DOHH2 (cell line): ENCODE results near the gene OLFM1.

Experiments
- H3F3A ChIP-seq: fragments of 200-600 bp; sonication (generic), shearing (Covaris generic); 2 replicates; pipeline ENCODE4 v1.6.0; 2016; ENCODE audit warnings: antibody characterized with exemption, mild to moderate bottlenecking; ENCODE audit not compliant: control insufficient read depth, insufficient read depth
- H3K27ac ChIP-seq: fragments of 200-600 bp; sonication (generic); 2 replicates; pipeline ENCODE4 v1.5.1; 2014; ENCODE audit warnings: low read depth, mild to moderate bottlenecking, low read length, moderate library complexity
- H3K27me3 ChIP-seq: fragments of 200-600 bp; sonication (generic); 2 replicates; pipeline ENCODE4 v1.6.1; 2014; ENCODE audit warnings: mild to moderate bottlenecking, low read length, mixed read lengths; ENCODE audit not compliant: control insufficient read depth
- H3K36me3 ChIP-seq: fragments of 200-600 bp; sonication (generic); 2 replicates; pipeline ENCODE4 v1.6.1; 2014; ENCODE audit warnings: mild to moderate bottlenecking, low read length, moderate library complexity, mixed read lengths; ENCODE audit not compliant: control insufficient read depth
- H3K4me1 ChIP-seq: fragments of 200-600 bp; sonication (generic); 2 replicates; pipeline ENCODE4 v1.6.1; 2014; ENCODE audit warnings: mild to moderate bottlenecking, low read length, mixed read lengths; ENCODE audit not compliant: control insufficient read depth
- H3K4me2 ChIP-seq: fragments of 200-600 bp; sonication (generic); 2 replicates; pipeline ENCODE4 v1.6.0; 2014; ENCODE audit warnings: mild to moderate bottlenecking, low read length, moderate library complexity
- H3K4me3 ChIP-seq: fragments of 200-600 bp; sonication (generic); 2 replicates; pipeline ENCODE4 v1.5.1; 2014; ENCODE audit warnings: mild to moderate bottlenecking, low read length, mixed read lengths
- H3K79me2 ChIP-seq: fragments of 200-600 bp; sonication (generic); 2 replicates; pipeline ENCODE4 v1.6.1; 2014; ENCODE audit warnings: mild to moderate bottlenecking, low read length, mixed read lengths; ENCODE audit not compliant: control insufficient read depth
- H3K9me2 ChIP-seq: fragments of 200-600 bp; sonication (generic); replicated peaks from 2 replicates; pipeline ENCODE4 v1.6.1; 2014; ENCODE audit warnings: mild to moderate bottlenecking, low read length, mixed read lengths; ENCODE audit not compliant: control insufficient read depth
- H3K9me3 ChIP-seq: fragments of 200-600 bp; sonication (generic); 2 replicates; pipeline ENCODE4 v1.6.1; 2014; ENCODE audit warnings: antibody characterized with exemption, low read length, mixed read lengths; ENCODE audit not compliant: control insufficient read depth, insufficient read depth
- H4K20me1 ChIP-seq: fragments of 200-600 bp; sonication (generic); 2 replicates; pipeline ENCODE4 v1.6.0; 2014; ENCODE audit warnings: low read depth, mild to moderate bottlenecking, antibody characterized with exemption, low read length, moderate library complexity; ENCODE audit not compliant: control insufficient read depth, insufficient read depth
- EZH2phosphoT487 ChIP-seq: fragments of 200-600 bp; sonication (generic); IDR thresholded peaks from 2 replicates; pipeline ENCODE4 v1.6.1; 2017; ENCODE audit warnings: borderline replicate concordance, mild to moderate bottlenecking, antibody characterized with exemption, low read length, moderate library complexity, mixed read lengths
- TF ChIP-seq, protein P1 (sequence below): fragments of 200-600 bp; sonication (generic); IDR thresholded peaks from one replicate; pipeline ENCODE4 v1.5.1; 2014; ENCODE audit warnings: antibody characterized with exemption, mild to moderate bottlenecking, low read depth, low read length; ENCODE audit not compliant: poor library complexity, severe bottlenecking

The OLFM1 gene

DNA sequence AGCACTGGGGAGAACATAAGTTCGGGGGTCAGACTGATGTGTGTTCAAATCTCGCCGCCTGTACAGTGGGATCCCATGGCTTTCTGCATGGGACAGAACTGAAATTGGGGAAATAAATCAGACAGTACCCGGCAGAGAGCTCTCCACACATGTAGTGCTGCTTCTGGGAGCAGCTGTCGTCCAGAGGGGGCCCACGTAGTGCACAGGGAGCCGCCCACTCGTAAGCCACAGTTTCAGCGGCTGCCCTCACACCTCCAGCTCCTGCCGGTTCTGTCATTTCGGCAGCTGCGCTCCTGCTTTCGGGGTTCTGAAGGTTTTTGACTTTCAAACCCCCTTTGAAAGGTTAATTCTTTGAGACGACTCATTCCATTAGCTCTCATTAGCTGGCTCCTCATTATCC lies 83.1 kb downstream of the OLFM1 start:
- no peak overlapping the region for H3K27ac ChIP-seq
- H3K9me3 ChIP-seq: no peaks in the 10 kb centered on the region
- H3K79me2 ChIP-seq: no peaks in the 10 kb centered on the region

More for the DNA sequence above, 83.1 kb downstream of the OLFM1 start:
- Histone ChIP-seq H3K4me1 (no peaks in the 10 kb centered on the region), H3K4me3 (no peak overlapping the region), H3K27me3 (no peaks in the 10 kb centered on the region), H4K20me1 (no peaks in the 10 kb centered on the region), H3K9me2 (no peaks in the 10 kb centered on the region), H3F3A (no peaks in the 10 kb centered on the region), H3K4me2 (no peak overlapping the region), H3K36me3 (no peaks in the 10 kb centered on the region)
- TF ChIP-seq, protein P1, sequence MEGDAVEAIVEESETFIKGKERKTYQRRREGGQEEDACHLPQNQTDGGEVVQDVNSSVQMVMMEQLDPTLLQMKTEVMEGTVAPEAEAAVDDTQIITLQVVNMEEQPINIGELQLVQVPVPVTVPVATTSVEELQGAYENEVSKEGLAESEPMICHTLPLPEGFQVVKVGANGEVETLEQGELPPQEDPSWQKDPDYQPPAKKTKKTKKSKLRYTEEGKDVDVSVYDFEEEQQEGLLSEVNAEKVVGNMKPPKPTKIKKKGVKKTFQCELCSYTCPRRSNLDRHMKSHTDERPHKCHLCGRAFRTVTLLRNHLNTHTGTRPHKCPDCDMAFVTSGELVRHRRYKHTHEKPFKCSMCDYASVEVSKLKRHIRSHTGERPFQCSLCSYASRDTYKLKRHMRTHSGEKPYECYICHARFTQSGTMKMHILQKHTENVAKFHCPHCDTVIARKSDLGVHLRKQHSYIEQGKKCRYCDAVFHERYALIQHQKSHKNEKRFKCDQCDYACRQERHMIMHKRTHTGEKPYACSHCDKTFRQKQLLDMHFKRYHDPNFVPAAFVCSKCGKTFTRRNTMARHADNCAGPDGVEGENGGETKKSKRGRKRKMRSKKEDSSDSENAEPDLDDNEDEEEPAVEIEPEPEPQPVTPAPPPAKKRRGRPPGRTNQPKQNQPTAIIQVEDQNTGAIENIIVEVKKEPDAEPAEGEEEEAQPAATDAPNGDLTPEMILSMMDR: no peak
- TF ChIP-seq EZH2phosphoT487: no peak
